GM12878 (cell line): ENCODE measurements around the gene RGS11. TPM values are rescaled to one million over a fixed set of nuclear protein-coding genes. Genes with fewer than 3 reads are reported as not detected.

Experiments
- ATAC-seq: fragments of 200-7000 bp; cut with Tn5 transposase; 3 replicates; pipeline ENCODE4 v1.9.1; 2020; ENCODE audit warnings: mild to moderate bottlenecking, moderate library complexity
- BruUV-seq: library from RNA; stranded (reverse); fragments of 400-500 nt; replicated peaks from 2 replicates; lab custom pipeline; 2021; lab: Mats Ljungman, UMichigan
- CTCF ChIA-PET: fragments of 300-600 bp; sonication (Branson Sonifier 250); formaldehyde crosslinking; extraction: SDS; loops from one replicate; lab custom pipeline; 2021; ENCODE audit warnings: inconsistent platforms; lab: Yijun Ruan, JAX
- POLR2A ChIA-PET: fragments of 350-600 bp; formaldehyde crosslinking; extraction: SDS; loops from one replicate; lab custom pipeline; 2021; ENCODE audit warnings: inconsistent platforms; lab: Charles Lee
- RAD21 ChIA-PET: fragments of 300-600 bp; sonication (Branson Sonifier 250); formaldehyde crosslinking; loops from one replicate; lab custom pipeline; 2023; ENCODE audit warnings: antibody characterized with exemption; ENCODE audit not compliant: unreplicated experiment; lab: Charles Lee
- SMC1A ChIA-PET: fragments of 300-600 bp; sonication (Branson Sonifier 250); formaldehyde crosslinking; loops from one replicate; lab custom pipeline; 2023; ENCODE audit not compliant: unreplicated experiment, uncharacterized antibody; lab: Charles Lee
- DNase-seq: peaks from one replicate; pipeline ENCODE4 v3.0.0-alpha.2; 2011; ENCODE audit warnings: low read depth, low spot score
- FAIRE-seq: peaks from 3 replicates; lab custom pipeline; 2011; peaks lifted over from hg19 to GRCh38; lab: Jason Lieb, UNC
- H2AFZ ChIP-seq: 2 replicates; pipeline ENCODE4 v1.6.0; 2011; ENCODE audit warnings: low read depth, low read length, control low read depth; ENCODE audit not compliant: control insufficient read depth
- H3K27ac ChIP-seq: 2 replicates; pipeline ENCODE4 v1.5.1; 2011; ENCODE audit warnings: control low read depth; ENCODE audit not compliant: control insufficient read depth, insufficient read depth
- H3K27me3 ChIP-seq, 2 experiments: replicated peaks in 1 of 2; 2 replicates each; pipeline versions ENCODE4 v1.6.0 to v1.6.1; 2011; ENCODE audit warnings: low read length in 1 of 2; ENCODE audit not compliant: control insufficient read depth in 2 of 2, insufficient read depth in 2 of 2
- H3K36me3 ChIP-seq, 2 experiments: 2 replicates each; pipeline ENCODE4 v1.5.1; 2011; ENCODE audit warnings: low read length in 1 of 2; ENCODE audit not compliant: control insufficient read depth in 2 of 2, insufficient read depth in 2 of 2
- H3K4me1 ChIP-seq: 2 replicates; pipeline ENCODE4 v1.6.1; 2011; ENCODE audit warnings: mild to moderate bottlenecking, low read length, moderate library complexity, mixed read lengths; ENCODE audit not compliant: control insufficient read depth, insufficient read depth
- H3K4me2 ChIP-seq: 2 replicates; pipeline ENCODE4 v1.6.0; 2011; ENCODE audit warnings: control low read depth; ENCODE audit not compliant: control insufficient read depth, insufficient read depth
- H3K4me3 ChIP-seq: fragments of 200-600 bp; sonication (generic); 2 replicates; pipeline ENCODE4 v1.5.1; 2016
- H3K79me2 ChIP-seq: 2 replicates; pipeline ENCODE4 v1.6.0; 2011; ENCODE audit warnings: low read length; ENCODE audit not compliant: control insufficient read depth, insufficient read depth
- H3K9ac ChIP-seq: 2 replicates; pipeline ENCODE4 v1.8.0; 2011; ENCODE audit warnings: low read length, control low read depth, mixed read lengths; ENCODE audit not compliant: control insufficient read depth, insufficient read depth
- H3K9me3 ChIP-seq: replicated peaks from 3 replicates; pipeline ENCODE4 v1.5.1; 2011; ENCODE audit warnings: mild to moderate bottlenecking, low read length; ENCODE audit not compliant: control insufficient read depth, insufficient read depth
- H4K20me1 ChIP-seq: 2 replicates; pipeline ENCODE4 v1.6.0; 2011; ENCODE audit not compliant: control insufficient read depth, insufficient read depth
- BCL11A ChIP-seq: IDR thresholded peaks from 2 replicates; pipeline ENCODE4 v1.6.1; 2011; ENCODE audit warnings: low read depth, low read length
- BMI1 ChIP-seq: fragments of 450-650 bp; IDR thresholded peaks from 2 replicates; pipeline ENCODE4 v1.6.1; 2016; ENCODE audit warnings: mild to moderate bottlenecking, moderate library complexity, borderline replicate concordance
- BRCA1 ChIP-seq: IDR thresholded peaks from 2 replicates; pipeline ENCODE4 v1.6.1; 2011; ENCODE audit warnings: low read depth, low read length, improper control_type of control experiment
- CEBPB ChIP-seq, 2 experiments: fragments of 150-350 bp in 1 of 2; IDR thresholded peaks; 2 replicates each; pipeline ENCODE4 v1.6.1; 2012 to 2014; ENCODE audit warnings: low read depth in 2 of 2, low read length in 2 of 2, borderline replicate concordance in 1 of 2, inconsistent platforms in 1 of 2
- CREB1 ChIP-seq: IDR thresholded peaks from 2 replicates; pipeline ENCODE4 v1.6.1; 2012; ENCODE audit warnings: low read depth, mild to moderate bottlenecking, inconsistent platforms
- EED ChIP-seq: sonication (generic); IDR thresholded peaks from 2 replicates; pipeline ENCODE4 v1.6.1; 2016; ENCODE audit warnings: antibody characterized with exemption, low read depth
- ESRRA ChIP-seq: IDR thresholded peaks from 2 replicates; pipeline ENCODE4 v1.6.1; 2012; ENCODE audit warnings: mild to moderate bottlenecking, low read length, improper control_type of control experiment
- GATAD2B ChIP-seq: fragments of 450-650 bp; conservative IDR thresholded peaks from 2 replicates; pipeline ENCODE4 v1.6.1; 2017; ENCODE audit warnings: low read depth, mild to moderate bottlenecking, moderate library complexity
- HDGF ChIP-seq: fragments of 450-650 bp; IDR thresholded peaks from 2 replicates; pipeline ENCODE4 v1.6.1; 2016; ENCODE audit warnings: antibody characterized with exemption
- JUNB ChIP-seq: IDR thresholded peaks from 2 replicates; pipeline ENCODE4 v1.6.1; 2016; ENCODE audit warnings: antibody characterized with exemption, mild to moderate bottlenecking
- MAX ChIP-seq: IDR thresholded peaks from 2 replicates; pipeline ENCODE4 v1.6.1; 2012; ENCODE audit warnings: low read depth, low read length, improper control_type of control experiment
- NR2C1 ChIP-seq: fragments of 450-650 bp; IDR thresholded peaks from 2 replicates; pipeline ENCODE4 v1.6.1; 2017; ENCODE audit warnings: antibody characterized with exemption, mild to moderate bottlenecking, moderate library complexity
- NR2C2 ChIP-seq: IDR thresholded peaks from 2 replicates; pipeline ENCODE4 v1.6.1; 2011; ENCODE audit warnings: borderline replicate concordance, low read depth; ENCODE audit not compliant: control insufficient read depth, insufficient read length
- NRF1 ChIP-seq: conservative IDR thresholded peaks from 2 replicates; pipeline ENCODE4 v1.6.1; 2011; ENCODE audit warnings: mild to moderate bottlenecking, low read depth, low read length, improper control_type of control experiment
- POLR2A ChIP-seq: IDR thresholded peaks from 2 replicates; pipeline ENCODE4 v1.6.1; 2011; ENCODE audit warnings: low read depth, mild to moderate bottlenecking, low read length
- RFX5 ChIP-seq: IDR thresholded peaks from 2 replicates; pipeline ENCODE4 v1.6.1; 2011; ENCODE audit warnings: low read depth, low read length, improper control_type of control experiment
- TARDBP ChIP-seq: IDR thresholded peaks from 2 replicates; pipeline ENCODE4 v1.6.1; 2016; ENCODE audit warnings: borderline replicate concordance
- YBX1 ChIP-seq: fragments of 450-650 bp; IDR thresholded peaks from 2 replicates; pipeline ENCODE4 v1.6.1; 2016; ENCODE audit warnings: antibody characterized with exemption
- ZBTB11 ChIP-seq: fragments of 450-650 bp; formaldehyde crosslinking; IDR thresholded peaks from 2 replicates; pipeline ENCODE4 v1.5.0; 2022; ENCODE audit warnings: mild to moderate bottlenecking, missing genetic modification characterization
- WGBS: methylation state at CpG from one replicate; pipeline ENCODE4 v1.1.6; 2016; ENCODE audit warnings: low lambda C conversion rate; ENCODE audit not compliant: insufficient replicate concordance, insufficient coverage; ENCODE audit errors: missing lambda C conversion rate; 5-methylcytosine and 5-hydroxymethylcytosine counted together
- in situ Hi-C: fragments of 300-500 bp; cut with MboI; formaldehyde crosslinking; loops from 9 replicates; pipeline ENCODE4 v1.14.3; 2018; ENCODE audit warnings: mixed read lengths
- intact Hi-C: fragments of 100-400 bp; cut with micrococcal nuclease; formaldehyde crosslinking; loops from one replicate; pipeline ENCODE4 v1.14.2; 2022; ENCODE audit not compliant: unreplicated experiment
- polyA plus RNA-seq, 11 experiments: library from polyadenylated mRNA; depleted of rRNA in 4 of 11; unstranded in 6 of 11; stranded (reverse) in 5 of 11; fragments of >200 nt; fragmentation: Nextera tagmentation in 4 of 11; fragmentation: Illumina TruSeq in 1 of 11; extraction: Ambion mirVana in 4 of 11; extraction: Trizol in 1 of 11; gene quantifications; 1 replicate in 1 of 11; 2 replicates in 10 of 11; pipeline versions ENCODE4 v1.2.1 to v1.2.3, GENCODE V29; 2011 to 2016; ENCODE audit warnings: inconsistent platforms in 2 of 11, missing spikeins in 2 of 11, low read depth in 1 of 11
- total RNA-seq, 4 experiments: library from RNA; depleted of rRNA in 3 of 4; stranded (reverse); fragments of >200 nt in 3 of 4; fragmentation: Illumina TruSeq in 1 of 4; extraction: Trizol in 1 of 4; gene quantifications; 2 replicates each; pipeline versions ENCODE4 v1.2.1 to v1.2.3, GENCODE V29; 2013 to 2021
- TF ChIP-seq, protein P1 (sequence below): IDR thresholded peaks from 2 replicates; pipeline ENCODE4 v1.6.1; 2012; ENCODE audit warnings: mild to moderate bottlenecking, low read depth, low read length

The RGS11 gene
- total and polyA plus RNA-seq, 10 of the 15 experiments (the other 5 are each of a cell fraction or from before 2014, with no cell fraction given): 0.04 TPM; not detected in 9

DNA sequence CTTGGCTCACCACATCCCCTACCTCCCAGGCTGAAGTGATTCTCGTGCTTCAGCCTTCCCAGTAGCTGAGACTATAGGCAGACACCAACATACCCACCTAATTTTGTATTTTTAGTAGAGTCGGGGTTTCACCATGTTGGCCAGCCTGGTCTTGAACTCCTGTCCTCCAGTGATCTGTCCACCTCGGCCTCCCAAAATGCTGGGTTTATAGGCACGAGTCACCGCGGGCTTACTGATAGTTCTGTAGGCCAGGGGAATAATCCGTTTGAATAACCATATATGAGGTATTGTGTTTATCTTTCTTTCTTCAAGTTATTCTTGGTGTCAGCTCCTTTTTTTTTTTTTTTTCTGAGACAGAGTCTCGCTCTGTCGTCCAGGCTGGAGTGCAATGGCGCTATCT lies 33.5 kb downstream of the RGS11 start:
- H3K4me2 ChIP-seq: no peak overlapping the region
- H3K27ac ChIP-seq: no peak overlapping the region
- H4K20me1 ChIP-seq: no peaks in the 10 kb centered on the region
- no peak for ATAC-seq
- H3K79me2 ChIP-seq: no peaks in the 10 kb centered on the region; the same call in 1 of the 2 replicates
- H2AFZ ChIP-seq: no peak overlapping the region
- ChIA-PET CTCF (interaction anchor here (0.6 kb wide), 3 partner anchors 10 to 204 kb away, joined by 3 read pairs; no protein-coding TSS in a partner anchor), SMC1A (interaction anchor here (1.1 kb wide), 1 partner anchor 13 kb away, joined by 3 read pairs; the partner anchor contains the start of gene LUC7L), POLR2A (interaction anchor here (0.6 to 0.7 kb wide), 5 partner anchors 7 to 541 kb away, joined by 3 to 4 read pairs (median 3); no protein-coding TSS in a partner anchor), RAD21 (interaction anchor here (0.7 kb wide), 1 partner anchor 37 kb away, joined by 4 read pairs; no protein-coding TSS in a partner anchor)
- intact Hi-C loops: no loop called here
- FAIRE-seq: no peak
- in situ Hi-C loops: no loop called here
- H3K27me3 ChIP-seq: no peaks in the 10 kb centered on the region
- H3K4me3 ChIP-seq: no peak overlapping the region
- H3K36me3 ChIP-seq: no peaks in the 10 kb centered on the region; a peak in 1 of 4 replicates
- no peak for DNase-seq
- no TSS peak for BruUV-seq
- TF ChIP-seq BRCA1: no peak
- TF ChIP-seq HDGF: no peak
- TF ChIP-seq CREB1: no peak
- no peak for TF ChIP-seq BMI1
- TF ChIP-seq POLR2A: no peak
- no peak for TF ChIP-seq ESRRA
- TF ChIP-seq GATAD2B: no peak
- no peak for TF ChIP-seq NR2C1
- TF ChIP-seq BCL11A: no peak
- TF ChIP-seq NR2C2: no peak
- TF ChIP-seq TARDBP: no peak
- TF ChIP-seq RFX5: no peak
- TF ChIP-seq YBX1: no peak
- TF ChIP-seq, protein P1, sequence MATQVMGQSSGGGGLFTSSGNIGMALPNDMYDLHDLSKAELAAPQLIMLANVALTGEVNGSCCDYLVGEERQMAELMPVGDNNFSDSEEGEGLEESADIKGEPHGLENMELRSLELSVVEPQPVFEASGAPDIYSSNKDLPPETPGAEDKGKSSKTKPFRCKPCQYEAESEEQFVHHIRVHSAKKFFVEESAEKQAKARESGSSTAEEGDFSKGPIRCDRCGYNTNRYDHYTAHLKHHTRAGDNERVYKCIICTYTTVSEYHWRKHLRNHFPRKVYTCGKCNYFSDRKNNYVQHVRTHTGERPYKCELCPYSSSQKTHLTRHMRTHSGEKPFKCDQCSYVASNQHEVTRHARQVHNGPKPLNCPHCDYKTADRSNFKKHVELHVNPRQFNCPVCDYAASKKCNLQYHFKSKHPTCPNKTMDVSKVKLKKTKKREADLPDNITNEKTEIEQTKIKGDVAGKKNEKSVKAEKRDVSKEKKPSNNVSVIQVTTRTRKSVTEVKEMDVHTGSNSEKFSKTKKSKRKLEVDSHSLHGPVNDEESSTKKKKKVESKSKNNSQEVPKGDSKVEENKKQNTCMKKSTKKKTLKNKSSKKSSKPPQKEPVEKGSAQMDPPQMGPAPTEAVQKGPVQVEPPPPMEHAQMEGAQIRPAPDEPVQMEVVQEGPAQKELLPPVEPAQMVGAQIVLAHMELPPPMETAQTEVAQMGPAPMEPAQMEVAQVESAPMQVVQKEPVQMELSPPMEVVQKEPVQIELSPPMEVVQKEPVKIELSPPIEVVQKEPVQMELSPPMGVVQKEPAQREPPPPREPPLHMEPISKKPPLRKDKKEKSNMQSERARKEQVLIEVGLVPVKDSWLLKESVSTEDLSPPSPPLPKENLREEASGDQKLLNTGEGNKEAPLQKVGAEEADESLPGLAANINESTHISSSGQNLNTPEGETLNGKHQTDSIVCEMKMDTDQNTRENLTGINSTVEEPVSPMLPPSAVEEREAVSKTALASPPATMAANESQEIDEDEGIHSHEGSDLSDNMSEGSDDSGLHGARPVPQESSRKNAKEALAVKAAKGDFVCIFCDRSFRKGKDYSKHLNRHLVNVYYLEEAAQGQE: no peak
- TF ChIP-seq MAX: no peak
- no peak for TF ChIP-seq EED
- TF ChIP-seq JUNB: no peak
- no peak for TF ChIP-seq NRF1
- TF ChIP-seq ZBTB11 (CRISPR knock-in tag): no peak
- no peak for TF ChIP-seq CEBPB (IDR thresholded peaks at IDR 0.05; ENCODE audit: borderline replicate concordance in 1 of 2, low read depth in 2 of 2, low read length in 2 of 2)
- peaks cover 23% of the 10 kb centered on the region for H3K4me1 ChIP-seq
- no peaks in the 10 kb centered on the region for H3K9me3 ChIP-seq
- H3K9ac ChIP-seq: no peak overlapping the region
- WGBS: 91% methylated on average over 9 of the region's 10 CpGs
